RWPE2 (cell line): ENCODE measurements around the gene RBM23.
"Not testable (repeated sequence)": the region's sequence is repeated elsewhere in the genome, so short reads cannot be mapped to it uniquely, and the experiment has no call there.

Experiments used
- ATAC-seq: fragments of 200-7000 bp; cut with Tn5 transposase; 3 replicates; pipeline ENCODE4 v1.9.1; 2021; ENCODE audit warnings: low read depth
- DNase-seq: peaks from one replicate; pipeline ENCODE4 v3.0.0-alpha.2; 2020; ENCODE audit warnings: low spot score
- H3K27ac ChIP-seq: fragments of 450-650 bp; 2 replicates; pipeline ENCODE4 v1.5.1; 2017; ENCODE audit warnings: mild to moderate bottlenecking; ENCODE audit not compliant: poor library complexity, severe bottlenecking
- H3K27me3 ChIP-seq: fragments of 250-450 bp; sonication (Bioruptor Pico); 2 replicates; pipeline ENCODE4 v1.5.1; 2021; ENCODE audit warnings: mild to moderate bottlenecking, moderate library complexity; ENCODE audit not compliant: insufficient read depth, poor library complexity, severe bottlenecking
- H3K36me3 ChIP-seq: fragments of 250-450 bp; sonication (Bioruptor Pico); 2 replicates; pipeline ENCODE4 v1.5.1; 2020; ENCODE audit warnings: low read depth, mild to moderate bottlenecking, moderate library complexity
- H3K4me1 ChIP-seq: fragments of 250-450 bp; sonication (Bioruptor Pico); 2 replicates; pipeline ENCODE4 v1.5.1; 2021; ENCODE audit warnings: mild to moderate bottlenecking, moderate library complexity; ENCODE audit not compliant: insufficient read depth, poor library complexity, severe bottlenecking
- H3K4me3 ChIP-seq: fragments of 250-450 bp; sonication (Bioruptor Pico); 2 replicates; pipeline ENCODE4 v1.5.1; 2021; ENCODE audit warnings: mild to moderate bottlenecking, moderate library complexity; ENCODE audit not compliant: severe bottlenecking
- H3K9me3 ChIP-seq: fragments of 250-450 bp; sonication (Bioruptor Pico); 2 replicates; pipeline ENCODE4 v1.5.1; 2021; ENCODE audit warnings: mild to moderate bottlenecking, moderate library complexity; ENCODE audit not compliant: severe bottlenecking
- CTCF ChIP-seq: fragments of 450-650 bp; IDR thresholded peaks from one replicate; pipeline ENCODE4 v1.5.1; 2017; ENCODE audit warnings: mild to moderate bottlenecking, moderate library complexity; ENCODE audit not compliant: poor library complexity, severe bottlenecking

The RBM23 gene

GRCh38 chr14:22920697-22921096, 1.7 kb upstream of the RBM23 start:
- H3K27me3 ChIP-seq: no peaks in the 10 kb centered on the region
- H3K9me3 ChIP-seq: no peaks in the 10 kb centered on the region
- no peak for ATAC-seq
- H3K27ac ChIP-seq: peak overlapping the region; percentile 73
- H3K4me3 ChIP-seq: no peak overlapping the region
- no peak for TF ChIP-seq CTCF
- peaks cover 15% of the 10 kb centered on the region for H3K4me1 ChIP-seq
- H3K36me3 ChIP-seq: peaks cover 78% of the 10 kb centered on the region
- no peak for DNase-seq

- ATAC-seq (no peak), DNase-seq (no peak)
- H3K27ac ChIP-seq: peak overlapping the region; percentile 73
- peak overlapping the region; percentile 12 for H3K4me3 ChIP-seq
- H3K36me3 ChIP-seq: peaks cover 73% of the 10 kb centered on the region
- no peaks in the 10 kb centered on the region for H3K9me3 ChIP-seq
- H3K4me1 ChIP-seq: peaks cover 14% of the 10 kb centered on the region
- no peaks in the 10 kb centered on the region for H3K27me3 ChIP-seq
- TF ChIP-seq CTCF: no peak
Observed at GRCh38 chr14:22919601-22919921, 612 bp upstream of the RBM23 start.

GRCh38 chr14:22915886-22916521, 2.9 kb downstream of the RBM23 start:
- no peak overlapping the region for H3K27ac ChIP-seq
- peaks cover 10% of the 10 kb centered on the region for H3K4me1 ChIP-seq
- DNase-seq: no peak
- peaks cover 57% of the 10 kb centered on the region for H3K36me3 ChIP-seq
- no peaks in the 10 kb centered on the region for H3K9me3 ChIP-seq
- no peak overlapping the region for H3K4me3 ChIP-seq
- no peak for ATAC-seq
- H3K27me3 ChIP-seq: no peaks in the 10 kb centered on the region
- no peak for TF ChIP-seq CTCF

- H3K4me3 ChIP-seq, DNase-seq, H3K27me3 ChIP-seq, H3K4me1 ChIP-seq, H3K27ac ChIP-seq, H3K9me3 ChIP-seq, ATAC-seq: not testable (repeated sequence)
- peaks cover 52% of the 10 kb centered on the region for H3K36me3 ChIP-seq
Observed at GRCh38 chr14:22914836-22915235, 4.1 kb downstream of the RBM23 start.

GRCh38 chr14:22910916-22911315, 8.0 kb downstream of the RBM23 start:
- no peaks in the 10 kb centered on the region for H3K9me3 ChIP-seq

More at GRCh38 chr14:22910916-22911315, 8.0 kb downstream of the RBM23 start:
- no peak for DNase-seq
- no peak overlapping the region for H3K27ac ChIP-seq
- no peak for ATAC-seq
- no peak overlapping the region for H3K4me3 ChIP-seq
- no peaks in the 10 kb centered on the region for H3K4me1 ChIP-seq
- peaks cover 71% of the 10 kb centered on the region for H3K36me3 ChIP-seq
- no peaks in the 10 kb centered on the region for H3K27me3 ChIP-seq
- no peak for TF ChIP-seq CTCF
